ENCODE measurements around the gene ALDOB. TPM values are rescaled to one million over a fixed set of nuclear protein-coding genes. Genes with fewer than 3 reads are reported as not detected.

Gene ALDOB
- total RNA-seq, 1 experiment from 2014 or later, result 1.2 TPM

DNA sequence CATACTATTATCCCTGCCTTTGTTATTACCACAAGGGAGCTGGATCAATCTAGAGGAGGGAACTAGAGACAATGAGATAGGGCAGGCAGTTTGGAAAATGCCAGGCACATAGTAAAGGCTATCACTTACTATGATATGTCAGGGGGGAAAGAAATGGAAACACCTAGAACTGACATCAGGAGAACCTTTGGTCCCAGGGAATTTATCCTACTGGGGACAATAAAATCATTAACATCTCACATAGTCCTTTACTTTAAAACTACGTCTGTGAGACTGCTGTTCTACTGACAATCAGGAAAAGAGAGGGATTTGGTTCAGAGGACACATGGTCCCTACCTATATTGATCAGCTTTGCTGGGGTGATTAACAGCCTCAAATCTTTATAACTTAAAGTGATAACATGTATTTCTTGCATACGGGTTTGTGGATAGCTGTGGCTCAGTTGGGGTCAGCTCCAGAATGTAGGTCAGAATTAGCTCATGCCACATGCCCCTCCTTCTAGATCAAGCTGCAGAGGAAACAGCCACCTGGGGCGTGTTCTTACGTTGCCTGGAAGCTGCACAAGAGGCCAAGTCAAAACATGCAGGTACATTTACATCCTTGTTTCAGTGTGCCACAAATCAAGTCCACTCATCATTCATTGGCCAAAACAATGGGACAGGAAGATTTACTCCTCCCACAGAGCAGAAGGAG lies 43.9 kb upstream of the ALDOB start:
- Histone ChIP-seq H3K27ac (ENCODE audit: low read depth, low read length) (no peak overlapping the region), H3K9ac (ENCODE audit: low read length) (no peak overlapping the region), H3K9me3 (ENCODE audit: control insufficient read depth in 1 of 2, insufficient read depth in 1 of 2, low read depth in 1 of 2, low read length in 2 of 2) (no peaks in the 10 kb centered on the region), H3K4me3 (replicated peaks in 1 of 2; ENCODE audit: low read depth in 1 of 2, low read length in 2 of 2) (no peak overlapping the region), H3K4me1 (ENCODE audit: control insufficient read depth in 1 of 2, insufficient read depth in 2 of 2, low read length in 2 of 2) (peaks cover 0 to 20% of the 10 kb centered on the region in 2 experiments; a peak in 3 of 4 replicates), H2AFZ (ENCODE audit: low read depth, low read length, poor library complexity, severe bottlenecking) (no peak overlapping the region), H3K79me2 (ENCODE audit: insufficient read depth, low read length) (peaks cover 33% of the 10 kb centered on the region; the same call in 1 of the 2 replicates), H3K4me2 (ENCODE audit: low read length) (no peak overlapping the region), H3K27me3 (ENCODE audit: insufficient read depth, low read length) (no peaks in the 10 kb centered on the region), H3K9me2 (ENCODE audit: insufficient read depth) (no peaks in the 10 kb centered on the region), H4K20me1 (ENCODE audit: insufficient read depth) (no peaks in the 10 kb centered on the region), H3K36me3 (ENCODE audit: control insufficient read depth in 1 of 2, insufficient read depth in 2 of 2, low read length in 2 of 2) (peaks cover 0 to 5% of the 10 kb centered on the region in 2 experiments; a peak in 3 of 4 replicates)
- CTCF ChIA-PET, result no interaction called here
- BruUV-seq (replicated peaks), result no TSS peak
- POLR2A ChIA-PET, result no interaction called here
- DNase-seq (ENCODE audit: low read depth, low spot score), result no peak
- RAD21 ChIA-PET (ENCODE audit: low non-redundant PET in 1 of 2, low total read pairs in 2 of 2, uncharacterized antibody in 2 of 2, unreplicated experiment in 2 of 2), result no interaction called here
- intact Hi-C loops (cut with micrococcal nuclease), result no loop called here
- no peak for ATAC-seq
- TF ChIP-seq, protein P1, sequence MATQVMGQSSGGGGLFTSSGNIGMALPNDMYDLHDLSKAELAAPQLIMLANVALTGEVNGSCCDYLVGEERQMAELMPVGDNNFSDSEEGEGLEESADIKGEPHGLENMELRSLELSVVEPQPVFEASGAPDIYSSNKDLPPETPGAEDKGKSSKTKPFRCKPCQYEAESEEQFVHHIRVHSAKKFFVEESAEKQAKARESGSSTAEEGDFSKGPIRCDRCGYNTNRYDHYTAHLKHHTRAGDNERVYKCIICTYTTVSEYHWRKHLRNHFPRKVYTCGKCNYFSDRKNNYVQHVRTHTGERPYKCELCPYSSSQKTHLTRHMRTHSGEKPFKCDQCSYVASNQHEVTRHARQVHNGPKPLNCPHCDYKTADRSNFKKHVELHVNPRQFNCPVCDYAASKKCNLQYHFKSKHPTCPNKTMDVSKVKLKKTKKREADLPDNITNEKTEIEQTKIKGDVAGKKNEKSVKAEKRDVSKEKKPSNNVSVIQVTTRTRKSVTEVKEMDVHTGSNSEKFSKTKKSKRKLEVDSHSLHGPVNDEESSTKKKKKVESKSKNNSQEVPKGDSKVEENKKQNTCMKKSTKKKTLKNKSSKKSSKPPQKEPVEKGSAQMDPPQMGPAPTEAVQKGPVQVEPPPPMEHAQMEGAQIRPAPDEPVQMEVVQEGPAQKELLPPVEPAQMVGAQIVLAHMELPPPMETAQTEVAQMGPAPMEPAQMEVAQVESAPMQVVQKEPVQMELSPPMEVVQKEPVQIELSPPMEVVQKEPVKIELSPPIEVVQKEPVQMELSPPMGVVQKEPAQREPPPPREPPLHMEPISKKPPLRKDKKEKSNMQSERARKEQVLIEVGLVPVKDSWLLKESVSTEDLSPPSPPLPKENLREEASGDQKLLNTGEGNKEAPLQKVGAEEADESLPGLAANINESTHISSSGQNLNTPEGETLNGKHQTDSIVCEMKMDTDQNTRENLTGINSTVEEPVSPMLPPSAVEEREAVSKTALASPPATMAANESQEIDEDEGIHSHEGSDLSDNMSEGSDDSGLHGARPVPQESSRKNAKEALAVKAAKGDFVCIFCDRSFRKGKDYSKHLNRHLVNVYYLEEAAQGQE (IDR thresholded peaks at IDR 0.05; ENCODE audit: low read depth), result no peak
- TF ChIP-seq, protein P2, sequence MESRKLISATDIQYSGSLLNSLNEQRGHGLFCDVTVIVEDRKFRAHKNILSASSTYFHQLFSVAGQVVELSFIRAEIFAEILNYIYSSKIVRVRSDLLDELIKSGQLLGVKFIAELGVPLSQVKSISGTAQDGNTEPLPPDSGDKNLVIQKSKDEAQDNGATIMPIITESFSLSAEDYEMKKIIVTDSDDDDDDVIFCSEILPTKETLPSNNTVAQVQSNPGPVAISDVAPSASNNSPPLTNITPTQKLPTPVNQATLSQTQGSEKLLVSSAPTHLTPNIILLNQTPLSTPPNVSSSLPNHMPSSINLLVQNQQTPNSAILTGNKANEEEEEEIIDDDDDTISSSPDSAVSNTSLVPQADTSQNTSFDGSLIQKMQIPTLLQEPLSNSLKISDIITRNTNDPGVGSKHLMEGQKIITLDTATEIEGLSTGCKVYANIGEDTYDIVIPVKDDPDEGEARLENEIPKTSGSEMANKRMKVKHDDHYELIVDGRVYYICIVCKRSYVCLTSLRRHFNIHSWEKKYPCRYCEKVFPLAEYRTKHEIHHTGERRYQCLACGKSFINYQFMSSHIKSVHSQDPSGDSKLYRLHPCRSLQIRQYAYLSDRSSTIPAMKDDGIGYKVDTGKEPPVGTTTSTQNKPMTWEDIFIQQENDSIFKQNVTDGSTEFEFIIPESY (IDR thresholded peaks at IDR 0.05; ENCODE audit: extremely low read depth, insufficient replicate concordance, low read length), result no peak
- TF ChIP-seq YY1 (IDR thresholded peaks at IDR 0.05; ENCODE audit: extremely low read depth, insufficient replicate concordance, low read depth, low read length) (no peak), TCF7L2 (IDR thresholded peaks at IDR 0.05; ENCODE audit: borderline replicate concordance, extremely low read depth, insufficient read depth, insufficient read length) (no peak), RAD21 (IDR thresholded peaks at IDR 0.05; ENCODE audit: low read depth) (no peak), JUND (IDR thresholded peaks at IDR 0.05) (no peak), SP1 (IDR thresholded peaks at IDR 0.05; ENCODE audit: low read depth) (no peak), ZFX (IDR thresholded peaks at IDR 0.05) (no peak), ZNF274 (IDR thresholded peaks at IDR 0.05; ENCODE audit: low read depth, low read length) (no peak), CEBPB (IDR thresholded peaks at IDR 0.05; ENCODE audit: low read depth) (no peak)
